Testis (tissue), 2 donors: Measurements from ENCODE around the gene UVRAG.

Source experiments
- POLR2A ChIP-seq: fragments of 450-650 bp; IDR thresholded peaks from one replicate; pipeline ENCODE4 v1.6.1; 2017; ENCODE audit warnings: antibody characterized with exemption, mild to moderate bottlenecking, moderate library complexity
- TF ChIP-seq, protein P1 (sequence below), 3 experiments: fragments of 450-650 bp in 2 of 3; fragments of 200-600 bp in 1 of 3; sonication (generic) in 1 of 3; IDR thresholded peaks; one replicate each; pipeline ENCODE4 v1.5.1; 2016 to 2019; ENCODE audit warnings: antibody characterized with exemption in 3 of 3, mild to moderate bottlenecking in 2 of 3, moderate library complexity in 1 of 3

DNA sequence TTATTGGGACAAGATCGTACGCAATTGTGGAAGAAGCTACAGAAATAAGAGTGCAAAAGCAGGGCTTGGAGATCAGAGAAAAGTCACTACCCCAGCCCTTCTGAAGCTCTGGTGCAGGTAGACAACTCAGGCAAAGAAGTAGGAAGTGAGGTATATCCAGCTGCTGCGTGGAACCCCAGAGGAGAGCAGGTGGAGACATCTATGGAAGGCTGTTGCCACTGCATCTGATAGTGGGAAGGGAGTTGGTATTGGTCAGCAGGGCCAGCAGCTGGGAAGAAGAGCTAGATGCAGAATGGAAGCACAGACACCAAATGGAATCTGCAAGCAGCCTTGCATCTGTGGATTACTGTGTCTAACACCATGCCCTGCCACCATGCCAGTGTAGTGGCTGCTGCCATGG lies 226.2 kb downstream of the UVRAG start:
- no peak for TF ChIP-seq POLR2A
- TF ChIP-seq, protein P1, sequence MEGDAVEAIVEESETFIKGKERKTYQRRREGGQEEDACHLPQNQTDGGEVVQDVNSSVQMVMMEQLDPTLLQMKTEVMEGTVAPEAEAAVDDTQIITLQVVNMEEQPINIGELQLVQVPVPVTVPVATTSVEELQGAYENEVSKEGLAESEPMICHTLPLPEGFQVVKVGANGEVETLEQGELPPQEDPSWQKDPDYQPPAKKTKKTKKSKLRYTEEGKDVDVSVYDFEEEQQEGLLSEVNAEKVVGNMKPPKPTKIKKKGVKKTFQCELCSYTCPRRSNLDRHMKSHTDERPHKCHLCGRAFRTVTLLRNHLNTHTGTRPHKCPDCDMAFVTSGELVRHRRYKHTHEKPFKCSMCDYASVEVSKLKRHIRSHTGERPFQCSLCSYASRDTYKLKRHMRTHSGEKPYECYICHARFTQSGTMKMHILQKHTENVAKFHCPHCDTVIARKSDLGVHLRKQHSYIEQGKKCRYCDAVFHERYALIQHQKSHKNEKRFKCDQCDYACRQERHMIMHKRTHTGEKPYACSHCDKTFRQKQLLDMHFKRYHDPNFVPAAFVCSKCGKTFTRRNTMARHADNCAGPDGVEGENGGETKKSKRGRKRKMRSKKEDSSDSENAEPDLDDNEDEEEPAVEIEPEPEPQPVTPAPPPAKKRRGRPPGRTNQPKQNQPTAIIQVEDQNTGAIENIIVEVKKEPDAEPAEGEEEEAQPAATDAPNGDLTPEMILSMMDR (IDR thresholded peaks at IDR 0.05): no peak
